ENCODE data around the gene RECK. TPM values are rescaled to one million over a fixed set of nuclear protein-coding genes. Genes with fewer than 3 reads are reported as not detected.

The RECK gene
- total and polyA plus RNA-seq, 2 donors (not counting 1 experiment from before 2014, with no cell fraction given) = 98.4 to 212 TPM

DNA sequence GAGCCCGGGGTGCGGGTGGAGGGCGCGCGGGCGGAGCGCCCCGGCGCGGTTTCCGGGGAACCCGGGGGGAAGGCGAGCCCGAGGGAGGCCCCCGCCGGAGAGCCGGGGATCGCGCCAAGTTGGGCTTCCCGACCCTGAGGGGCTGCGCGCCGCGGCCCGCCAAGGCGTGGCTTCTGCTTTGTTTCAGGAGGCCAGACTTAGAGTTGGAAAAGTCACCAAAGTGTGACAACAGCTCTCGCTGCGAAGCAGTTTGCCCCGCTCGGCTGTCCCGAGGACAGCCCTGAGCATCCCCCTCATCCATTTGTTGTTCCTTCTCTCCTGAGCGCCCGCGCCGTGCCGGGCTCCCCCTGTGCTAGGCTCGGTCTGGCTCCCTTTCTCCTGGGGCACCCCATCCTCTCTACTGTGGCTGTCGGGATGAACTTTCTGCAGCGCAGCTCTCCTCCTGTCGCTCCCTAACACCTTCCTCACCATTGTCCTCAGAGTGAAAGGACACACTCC lies 100.2 kb downstream of the RECK start:
- Histone ChIP-seq H3K4me3 (replicated peaks in 1 of 4; ENCODE audit: control extremely low read depth in 1 of 4, insufficient read depth in 1 of 4, low read depth in 3 of 4, low read length in 4 of 4) (peak overlapping the region; percentile 55 to 82 (median 76)), H2AFZ (ENCODE audit: low read length) (peak overlapping the region; percentile 45), H3K27ac (ENCODE audit: insufficient read depth, low read length) (peak overlapping the region; percentile 10), H3K4me1 (ENCODE audit: control insufficient read depth, extremely low read depth, insufficient read depth, low read length) (peaks cover 9% of the 10 kb centered on the region), H3K9ac (ENCODE audit: insufficient read depth, low read length) (peak overlapping the region; percentile 63), H3K79me2 (ENCODE audit: control insufficient read depth, insufficient read depth, low read length) (no peaks in the 10 kb centered on the region), H3K4me2 (ENCODE audit: extremely low read depth, insufficient read depth, low read length) (peak overlapping the region; percentile 97), H4K20me1 (ENCODE audit: control insufficient read depth, extremely low read depth, insufficient read depth, low read length) (no peaks in the 10 kb centered on the region), H3K27me3 (ENCODE audit: control insufficient read depth, insufficient read depth, low read length) (no peaks in the 10 kb centered on the region), H3K9me3 (ENCODE audit: control insufficient read depth, insufficient read depth, low read depth, low read length) (no peaks in the 10 kb centered on the region), H3K36me3 (ENCODE audit: control insufficient read depth, insufficient read depth, low read length) (no peaks in the 10 kb centered on the region)
- TF ChIP-seq EZH2 (IDR thresholded peaks at IDR 0.05; ENCODE audit: low read length, missing control alignments) = no peak
- DNase-seq (ENCODE audit: low read depth in 2 of 2) = peak in 1 of 2 donors; percentile 11

DNA sequence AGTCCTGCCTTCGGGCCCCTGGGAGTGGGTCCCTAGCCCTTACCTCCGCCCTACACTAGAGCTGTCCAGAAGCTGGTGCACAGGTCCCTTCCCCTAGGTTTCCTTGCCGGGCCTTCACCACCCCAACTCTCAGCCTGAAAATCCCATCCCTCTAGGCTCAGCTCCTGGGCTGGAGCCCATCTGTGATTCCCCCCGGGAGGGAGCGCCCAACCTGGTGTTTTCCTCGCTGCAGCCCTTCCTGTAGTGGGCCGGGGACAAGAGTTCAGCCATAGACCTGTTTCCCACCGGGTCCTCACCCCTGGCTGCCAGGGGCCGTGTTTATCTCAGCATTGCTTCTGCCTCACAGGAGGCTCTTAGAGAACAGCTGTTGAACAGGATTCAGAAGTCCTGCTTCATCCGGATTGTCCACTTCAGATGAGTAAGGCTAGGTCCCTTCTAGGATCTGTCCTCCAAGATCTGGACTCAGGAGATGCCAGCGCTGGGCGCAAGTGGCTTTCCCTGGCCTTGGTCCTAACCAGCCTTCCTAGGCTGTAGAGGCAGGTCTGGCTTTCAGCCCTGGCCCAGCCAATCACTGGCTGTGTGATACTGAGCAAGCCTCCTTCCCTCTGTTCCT lies 100.8 kb downstream of the RECK start:
- Histone ChIP-seq H3K9ac (ENCODE audit: insufficient read depth, low read length) (peak overlapping the region; percentile 63), H3K27me3 (ENCODE audit: control insufficient read depth, insufficient read depth, low read length) (no peaks in the 10 kb centered on the region), H2AFZ (ENCODE audit: low read length) (peak overlapping the region; percentile 10), H3K4me1 (ENCODE audit: control insufficient read depth, extremely low read depth, insufficient read depth, low read length) (peaks cover 9% of the 10 kb centered on the region), H3K4me2 (ENCODE audit: extremely low read depth, insufficient read depth, low read length) (peak overlapping the region; percentile 97), H3K9me3 (ENCODE audit: control insufficient read depth, insufficient read depth, low read depth, low read length) (no peaks in the 10 kb centered on the region), H4K20me1 (ENCODE audit: control insufficient read depth, extremely low read depth, insufficient read depth, low read length) (no peaks in the 10 kb centered on the region), H3K27ac (ENCODE audit: insufficient read depth, low read length) (no peak overlapping the region), H3K36me3 (ENCODE audit: control insufficient read depth, insufficient read depth, low read length) (peaks cover 2% of the 10 kb centered on the region), H3K79me2 (ENCODE audit: control insufficient read depth, insufficient read depth, low read length) (no peaks in the 10 kb centered on the region), H3K4me3 (replicated peaks in 1 of 4; ENCODE audit: control extremely low read depth in 1 of 4, insufficient read depth in 1 of 4, low read depth in 3 of 4, low read length in 4 of 4) (peak overlapping the region; percentile 55 to 82 (median 76))
- TF ChIP-seq, protein P1, sequence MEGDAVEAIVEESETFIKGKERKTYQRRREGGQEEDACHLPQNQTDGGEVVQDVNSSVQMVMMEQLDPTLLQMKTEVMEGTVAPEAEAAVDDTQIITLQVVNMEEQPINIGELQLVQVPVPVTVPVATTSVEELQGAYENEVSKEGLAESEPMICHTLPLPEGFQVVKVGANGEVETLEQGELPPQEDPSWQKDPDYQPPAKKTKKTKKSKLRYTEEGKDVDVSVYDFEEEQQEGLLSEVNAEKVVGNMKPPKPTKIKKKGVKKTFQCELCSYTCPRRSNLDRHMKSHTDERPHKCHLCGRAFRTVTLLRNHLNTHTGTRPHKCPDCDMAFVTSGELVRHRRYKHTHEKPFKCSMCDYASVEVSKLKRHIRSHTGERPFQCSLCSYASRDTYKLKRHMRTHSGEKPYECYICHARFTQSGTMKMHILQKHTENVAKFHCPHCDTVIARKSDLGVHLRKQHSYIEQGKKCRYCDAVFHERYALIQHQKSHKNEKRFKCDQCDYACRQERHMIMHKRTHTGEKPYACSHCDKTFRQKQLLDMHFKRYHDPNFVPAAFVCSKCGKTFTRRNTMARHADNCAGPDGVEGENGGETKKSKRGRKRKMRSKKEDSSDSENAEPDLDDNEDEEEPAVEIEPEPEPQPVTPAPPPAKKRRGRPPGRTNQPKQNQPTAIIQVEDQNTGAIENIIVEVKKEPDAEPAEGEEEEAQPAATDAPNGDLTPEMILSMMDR (conservative IDR thresholded peaks at IDR 0.05 in 1 of 2, IDR thresholded peaks at IDR 0.05 in 1 of 2; ENCODE audit: low read depth in 1 of 2, low read length in 2 of 2) = no peak
- TF ChIP-seq EZH2 (IDR thresholded peaks at IDR 0.05; ENCODE audit: low read length, missing control alignments) = no peak
- peak; percentile 16 to 26 for DNase-seq (ENCODE audit: low read depth in 2 of 2)

DNA sequence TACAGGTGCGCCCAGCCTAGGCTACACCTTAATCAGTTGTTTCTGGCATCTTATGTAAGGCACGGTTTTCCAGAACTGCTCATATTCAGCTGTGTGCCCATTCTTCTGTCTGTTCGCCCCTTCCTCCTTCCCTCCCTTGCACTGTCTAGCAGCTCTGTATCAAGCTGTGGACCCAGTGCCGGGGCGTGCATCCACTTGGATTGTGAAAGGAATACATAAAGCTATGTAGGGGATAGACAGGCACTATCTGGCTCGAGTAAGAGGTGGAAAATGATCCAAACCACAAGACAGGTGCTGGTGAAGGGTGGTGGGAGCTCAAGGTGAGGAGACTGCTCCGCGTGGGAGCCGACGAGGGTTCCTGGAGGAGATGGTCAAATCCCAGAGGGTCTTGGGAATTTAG lies 101.8 kb downstream of the RECK start:
- no peaks in the 10 kb centered on the region for H3K27me3 ChIP-seq (ENCODE audit: control insufficient read depth, insufficient read depth, low read length)
- H3K9me3 ChIP-seq (ENCODE audit: control insufficient read depth, insufficient read depth, low read depth, low read length) = no peaks in the 10 kb centered on the region
- no peak overlapping the region for H3K9ac ChIP-seq (ENCODE audit: insufficient read depth, low read length)
- no peak overlapping the region for H3K4me2 ChIP-seq (ENCODE audit: extremely low read depth, insufficient read depth, low read length)
- H3K79me2 ChIP-seq (ENCODE audit: control insufficient read depth, insufficient read depth, low read length) = no peaks in the 10 kb centered on the region
- no peak overlapping the region for H3K4me3 ChIP-seq (replicated peaks in 1 of 4; ENCODE audit: control extremely low read depth in 1 of 4, insufficient read depth in 1 of 4, low read depth in 3 of 4, low read length in 4 of 4)
- DNase-seq (ENCODE audit: low read depth in 2 of 2) = no peak
- peaks cover 2% of the 10 kb centered on the region for H3K36me3 ChIP-seq (ENCODE audit: control insufficient read depth, insufficient read depth, low read length)
- peaks cover 16% of the 10 kb centered on the region for H3K4me1 ChIP-seq (ENCODE audit: control insufficient read depth, extremely low read depth, insufficient read depth, low read length)
- H3K27ac ChIP-seq (ENCODE audit: insufficient read depth, low read length) = no peak overlapping the region
- H2AFZ ChIP-seq (ENCODE audit: low read length) = no peak overlapping the region
- no peak for TF ChIP-seq EZH2 (IDR thresholded peaks at IDR 0.05; ENCODE audit: low read length, missing control alignments)
- TF ChIP-seq, protein P1 (conservative IDR thresholded peaks at IDR 0.05 in 1 of 2, IDR thresholded peaks at IDR 0.05 in 1 of 2; ENCODE audit: low read depth in 1 of 2, low read length in 2 of 2) = no peak
- H4K20me1 ChIP-seq (ENCODE audit: control insufficient read depth, extremely low read depth, insufficient read depth, low read length) = no peaks in the 10 kb centered on the region
